CD1c-positive myeloid dendritic cell (primary cell): ENCODE measurements around the gene MDM4.
A peak's percentile ranks its signal among the peaks of the same experiment; 100 is the strongest.

ENCODE experiments used
- DNase-seq: peaks from one replicate; pipeline ENCODE4 v3.0.0-alpha.2; 2016; ENCODE audit errors: extremely low spot score

The MDM4 gene

GRCh38 chr1:204493145-204493983 lies 22.8 kb upstream of the MDM4 start:
- DNase-seq = no peak

- no peak for DNase-seq
Measured at GRCh38 chr1:204493984-204494280, 22.3 kb upstream of the MDM4 start.

DNA sequence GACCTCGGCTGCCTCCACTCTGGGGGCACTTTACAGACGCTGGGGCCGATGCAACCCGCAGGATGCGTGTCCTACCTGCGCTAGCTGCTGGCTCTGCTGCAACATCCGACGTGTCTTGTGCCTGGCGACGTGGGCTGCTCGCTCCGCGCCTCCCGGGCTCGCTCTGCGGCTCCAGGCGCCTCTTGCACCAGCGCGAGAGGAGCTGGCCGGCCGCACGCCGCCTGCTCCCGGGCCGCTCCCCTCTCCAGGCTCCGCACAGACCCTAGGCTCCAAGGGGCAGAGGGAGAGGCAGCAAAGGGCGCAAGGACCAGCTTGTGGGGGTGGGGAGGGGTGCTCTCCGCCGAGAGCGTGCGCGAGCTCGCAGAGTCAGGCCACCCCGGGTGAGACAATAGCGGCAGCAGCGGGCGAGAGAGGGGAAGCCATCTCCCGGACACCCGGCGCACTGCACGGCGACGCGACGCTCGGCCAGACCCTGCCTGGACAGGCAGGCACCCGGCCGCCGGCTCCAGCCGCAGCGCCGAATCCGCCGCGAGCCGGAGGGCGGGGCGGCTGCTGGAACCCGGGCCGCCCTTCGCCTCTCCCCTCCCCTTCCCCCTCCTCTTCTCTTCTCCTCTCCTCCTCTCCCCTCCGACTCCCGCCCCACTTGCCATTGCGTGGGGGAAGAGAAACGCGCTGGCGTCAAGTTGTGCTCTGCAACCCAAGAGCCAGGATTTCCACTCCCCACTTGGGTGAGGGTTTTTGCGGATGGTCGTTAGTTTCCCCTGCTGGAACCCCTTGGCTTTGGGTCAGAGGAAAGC lies 21.7 kb upstream of the MDM4 start, which contains the start of gene PIK3C2B:
Gene PIK3C2B (minus strand): TSS at position 525 of the 797 bp plus-strand sequence. CDS start 25,003 bp downstream, outside the sequence.
- peak; percentile 81 for DNase-seq

DNA sequence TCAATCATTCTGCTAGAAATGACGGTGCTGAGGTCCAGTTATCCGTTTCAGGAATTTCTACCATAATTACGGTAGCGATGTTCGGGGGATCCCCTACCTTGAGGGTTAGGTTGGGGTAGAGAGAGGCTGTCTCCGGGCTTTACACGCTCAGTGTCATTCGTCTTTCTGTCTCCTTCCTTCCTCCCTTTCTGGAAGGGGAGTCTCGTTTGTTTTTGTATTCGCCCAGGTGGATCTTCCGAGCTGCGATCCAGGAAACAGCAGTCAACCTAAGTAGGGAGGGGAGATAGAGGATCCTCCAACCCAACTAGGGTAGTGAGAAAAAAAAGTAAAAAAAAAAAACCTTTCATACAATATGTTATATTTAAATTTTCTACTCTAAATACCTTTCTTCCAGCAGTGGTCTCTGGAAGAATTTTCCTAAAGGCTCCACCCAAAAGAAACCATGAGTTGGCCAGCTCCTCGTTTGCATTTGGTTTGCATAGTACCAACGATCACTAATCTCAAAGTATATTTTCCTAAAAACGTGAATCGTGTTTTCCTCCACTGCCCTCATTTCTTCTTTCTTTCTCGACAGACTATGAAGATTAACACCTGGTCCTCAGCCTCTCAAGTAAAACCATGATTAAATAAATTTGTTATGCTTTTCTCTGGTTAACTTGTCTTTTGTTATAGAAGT lies 21.0 kb upstream of the MDM4 start:
- no peak for DNase-seq

- no peak for DNase-seq
Measured at GRCh38 chr1:204495777-204496176, 20.4 kb upstream of the MDM4 start.

GRCh38 chr1:204498981-204499380 lies 17.2 kb upstream of the MDM4 start:
- peak; percentile 52 for DNase-seq

DNA sequence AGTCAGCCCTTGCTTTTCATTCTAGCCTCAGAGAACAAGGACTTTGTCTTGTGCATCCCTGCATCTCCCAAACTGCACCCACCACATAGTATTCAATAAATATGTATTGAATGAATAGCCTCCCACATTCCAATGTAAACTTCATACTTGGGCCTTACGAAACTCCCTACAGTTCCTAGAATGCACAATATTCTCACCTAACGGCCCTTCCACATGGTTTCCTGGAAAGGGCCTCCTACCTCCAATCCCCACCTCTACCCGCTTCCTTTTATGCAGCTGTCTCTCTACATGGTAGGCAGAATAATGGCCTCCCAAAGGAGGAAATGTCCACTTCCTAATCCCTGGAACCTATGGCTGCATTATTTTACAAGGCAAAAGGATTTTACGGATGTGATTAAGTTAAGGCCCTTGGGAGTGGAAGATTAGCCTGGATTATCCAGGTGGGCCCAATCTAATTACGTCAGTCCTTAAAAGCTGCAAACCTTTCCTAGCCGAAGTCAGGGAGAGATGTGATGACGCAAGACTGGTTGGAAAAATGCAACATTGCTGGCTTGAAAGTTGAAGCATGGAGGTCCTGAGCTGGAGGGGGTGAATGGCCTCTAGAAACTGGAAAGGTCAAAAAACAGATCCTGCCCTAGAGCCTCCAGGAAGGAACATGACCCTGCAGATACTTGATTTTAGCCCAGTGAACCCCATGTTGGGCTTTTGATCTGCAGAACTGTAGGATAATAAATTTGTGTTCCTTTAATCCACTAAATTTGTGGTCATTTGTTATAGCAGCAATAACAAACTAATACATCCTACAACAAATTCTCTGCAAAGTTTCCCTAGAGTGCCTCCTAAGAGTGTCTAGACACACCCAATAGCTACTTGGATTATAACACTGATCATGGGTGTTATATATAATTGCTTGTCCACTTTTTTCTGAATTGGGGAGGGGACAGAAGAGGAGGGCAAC lies 16.4 kb upstream of the MDM4 start:
- no peak for DNase-seq

DNA sequence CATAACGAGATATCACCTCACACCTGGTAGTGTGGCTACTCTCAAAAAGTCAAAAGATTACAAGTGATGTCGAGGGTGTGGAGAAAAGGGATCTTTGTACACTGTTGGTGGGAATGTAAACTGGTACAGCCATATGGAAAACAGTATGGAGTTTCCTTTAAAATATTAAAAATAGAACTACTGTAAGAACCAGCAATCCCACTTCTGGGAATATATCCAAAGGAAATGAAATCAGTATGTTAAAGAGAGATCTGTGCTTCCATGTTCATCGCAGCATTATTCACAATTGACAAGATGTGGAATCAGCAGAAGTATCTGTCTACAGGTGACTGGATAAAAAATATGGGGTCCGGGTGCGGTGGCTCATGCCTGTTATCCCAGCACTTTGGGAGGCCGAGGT lies 14.0 kb upstream of the MDM4 start:
- DNase-seq = no peak

- peak; percentile 89 for DNase-seq
Measured at GRCh38 chr1:204503122-204503912, 12.9 kb upstream of the MDM4 start.

DNA sequence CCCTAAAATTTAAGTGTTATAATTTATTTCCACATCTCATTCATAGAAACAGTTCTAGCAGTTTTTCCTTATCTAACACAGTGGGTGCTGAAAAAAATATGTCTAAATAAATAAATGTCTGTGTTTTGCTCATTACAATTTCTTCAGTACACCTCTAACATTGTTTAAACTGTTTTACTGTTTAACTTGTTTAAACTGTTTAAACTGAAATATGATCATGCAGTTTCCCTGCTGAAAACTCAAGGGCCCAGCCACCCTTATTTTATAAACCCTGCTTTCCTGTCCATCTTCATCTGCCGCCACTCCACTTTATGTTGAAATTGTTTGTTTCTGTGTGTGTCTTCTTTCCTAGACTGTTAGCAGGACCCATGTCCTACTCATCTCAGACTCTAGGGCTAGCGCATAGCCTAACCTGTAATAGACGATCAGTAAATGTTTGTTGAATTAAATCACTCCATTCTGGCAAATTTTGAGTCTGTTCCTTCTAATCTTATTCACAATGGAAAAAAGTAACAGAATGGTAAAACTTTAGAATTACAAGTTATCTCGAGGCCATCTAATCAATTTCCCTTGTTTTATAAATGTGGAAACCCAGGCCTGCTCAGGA lies 12.2 kb upstream of the MDM4 start:
- DNase-seq = no peak

DNA sequence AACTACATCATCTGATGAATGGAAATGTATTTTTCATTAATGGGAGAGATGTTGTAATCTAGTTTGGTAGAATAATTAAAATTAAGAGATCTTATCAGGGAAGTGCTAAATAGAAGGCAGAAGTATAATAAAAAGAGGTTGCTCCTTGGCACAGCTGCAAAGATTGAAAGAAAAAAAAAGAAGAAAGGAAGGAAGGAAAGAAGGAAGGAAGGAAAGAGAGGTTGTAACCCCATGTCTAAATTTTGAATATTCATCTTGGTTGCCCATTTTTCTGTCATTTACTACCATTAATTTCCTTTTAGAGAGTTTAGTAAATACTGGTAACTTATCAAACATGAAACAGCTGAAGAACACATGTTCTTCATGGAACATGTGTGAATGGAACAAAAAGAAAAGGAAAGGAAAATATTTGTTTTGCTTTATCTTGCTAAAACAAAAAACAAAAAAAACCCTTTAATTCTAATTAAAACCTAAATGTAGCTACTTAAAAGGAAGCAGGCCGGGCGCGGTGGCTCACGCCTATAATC lies 10.5 kb upstream of the MDM4 start:
- DNase-seq = no peak

- DNase-seq = peak; percentile 89
Measured at GRCh38 chr1:204506201-204506968, 9.8 kb upstream of the MDM4 start.

DNA sequence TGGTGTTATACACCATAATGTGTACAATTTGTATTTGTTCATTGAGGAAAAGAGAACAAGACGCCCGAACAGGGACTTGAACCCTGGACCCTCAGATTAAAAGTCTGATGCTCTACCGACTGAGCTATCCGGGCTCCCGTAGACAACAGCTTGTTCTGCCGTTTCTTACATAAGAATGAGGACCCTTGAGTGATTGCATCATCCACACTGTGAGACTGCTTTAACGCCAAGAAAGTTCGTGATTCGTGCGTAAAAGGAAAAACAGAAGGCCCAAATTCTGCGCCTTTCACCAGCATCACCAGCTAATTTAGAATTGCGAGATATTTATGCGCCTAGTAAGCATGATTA lies 9.3 kb upstream of the MDM4 start:
- DNase-seq = peak; percentile 97

- no peak for DNase-seq
Measured at GRCh38 chr1:204507317-204508105, 8.7 kb upstream of the MDM4 start.

DNA sequence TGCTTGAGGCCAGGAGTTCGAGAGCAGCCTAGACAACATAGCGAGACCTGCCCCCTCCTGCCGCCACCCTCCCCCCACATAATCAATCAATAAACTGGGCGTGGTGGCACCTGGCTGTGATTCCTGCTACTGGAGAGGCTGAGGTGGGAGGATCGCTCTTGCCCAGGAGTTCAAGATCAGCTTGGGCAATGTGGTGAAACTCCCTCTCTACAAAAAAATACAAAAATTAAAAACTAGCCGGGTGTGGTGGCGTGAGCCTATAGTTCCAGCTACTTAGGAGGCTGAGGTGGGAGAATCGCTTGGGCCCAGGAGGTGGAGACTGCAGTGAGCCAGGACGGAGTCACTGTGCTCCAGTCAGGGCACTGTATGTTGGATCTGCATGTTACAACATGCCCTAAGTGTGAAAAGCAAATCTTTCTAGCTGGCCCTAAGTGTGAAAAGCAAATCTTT lies 7.0 kb upstream of the MDM4 start:
- no peak for DNase-seq

GRCh38 chr1:204511366-204511765 lies 4.8 kb upstream of the MDM4 start:
- DNase-seq = no peak

GRCh38 chr1:204513117-204513716 lies 3.0 kb upstream of the MDM4 start:
- DNase-seq = peak; percentile 95

DNA sequence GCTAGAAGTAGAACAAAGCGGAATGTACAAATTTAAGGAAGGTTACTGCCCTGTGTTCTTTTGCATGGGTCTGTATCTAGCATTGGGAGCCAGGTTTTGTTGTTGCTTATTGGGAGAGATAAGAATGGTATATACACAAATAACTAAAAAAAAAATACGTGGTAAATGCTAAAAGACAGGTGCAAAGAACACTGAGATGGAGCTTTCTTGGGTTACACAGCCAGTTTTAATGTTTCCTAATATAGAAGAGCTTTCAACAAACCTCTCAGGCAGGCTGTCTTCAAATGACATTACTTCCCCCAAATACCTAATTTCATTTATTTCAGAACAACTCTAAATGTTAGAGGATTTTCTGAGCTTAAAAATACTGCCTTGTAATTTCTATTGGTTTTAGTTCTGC lies 1.4 kb upstream of the MDM4 start:
- DNase-seq = no peak
